ENCODE results near the gene SBF2.

The SBF2 gene

GRCh38 chr11:10116588-10116987 lies 177.4 kb downstream of the SBF2 start:
- H3K4me3 ChIP-seq (ENCODE audit: low read depth, low read length): no peak overlapping the region
- no peak for DNase-seq (ENCODE audit: low read depth)
- TF ChIP-seq CTCF (IDR thresholded peaks at IDR 0.05; ENCODE audit: low read depth, low read length) (no peak), POLR2A (IDR thresholded peaks at IDR 0.05; ENCODE audit: extremely low read depth, insufficient read length) (no peak), MAX (IDR thresholded peaks at IDR 0.05; ENCODE audit: low read depth, low read length) (no peak), MYC (IDR thresholded peaks at IDR 0.05; ENCODE audit: low read depth, low read length) (no peak)

- TF ChIP-seq MAX (IDR thresholded peaks at IDR 0.05; ENCODE audit: low read depth, low read length) (no peak), POLR2A (IDR thresholded peaks at IDR 0.05; ENCODE audit: extremely low read depth, insufficient read length) (no peak), MYC (IDR thresholded peaks at IDR 0.05; ENCODE audit: low read depth, low read length) (no peak)
Observed at GRCh38 chr11:10114593-10115404, 179.2 kb downstream of the SBF2 start.

GRCh38 chr11:10113852-10114251 lies 180.2 kb downstream of the SBF2 start:
- H3K4me3 ChIP-seq (ENCODE audit: low read depth, low read length): no peak overlapping the region
- TF ChIP-seq POLR2A (IDR thresholded peaks at IDR 0.05; ENCODE audit: extremely low read depth, insufficient read length) (no peak), MYC (IDR thresholded peaks at IDR 0.05; ENCODE audit: low read depth, low read length) (no peak), CTCF (IDR thresholded peaks at IDR 0.05; ENCODE audit: low read depth, low read length) (no peak), MAX (IDR thresholded peaks at IDR 0.05; ENCODE audit: low read depth, low read length) (no peak)
- DNase-seq (ENCODE audit: low read depth): no peak

More at GRCh38 chr11:10114593-10115404, 179.2 kb downstream of the SBF2 start:
- no peak for DNase-seq (ENCODE audit: low read depth)
- no peak overlapping the region for H3K4me3 ChIP-seq (ENCODE audit: low read depth, low read length)

- no peak for DNase-seq (ENCODE audit: low read depth)
- no peak overlapping the region for H3K4me3 ChIP-seq (ENCODE audit: low read depth, low read length)
- TF ChIP-seq MYC (IDR thresholded peaks at IDR 0.05; ENCODE audit: low read depth, low read length): no peak
- no peak for TF ChIP-seq CTCF (IDR thresholded peaks at IDR 0.05; ENCODE audit: low read depth, low read length)
- TF ChIP-seq POLR2A (IDR thresholded peaks at IDR 0.05; ENCODE audit: extremely low read depth, insufficient read length): no peak
- no peak for TF ChIP-seq MAX (IDR thresholded peaks at IDR 0.05; ENCODE audit: low read depth, low read length)
Observed at GRCh38 chr11:10109806-10110205, 184.2 kb downstream of the SBF2 start.

- no peak for DNase-seq (ENCODE audit: low read depth)
- TF ChIP-seq MYC (IDR thresholded peaks at IDR 0.05; ENCODE audit: low read depth, low read length) (no peak), MAX (IDR thresholded peaks at IDR 0.05; ENCODE audit: low read depth, low read length) (no peak), CTCF (IDR thresholded peaks at IDR 0.05; ENCODE audit: low read depth, low read length) (no peak), POLR2A (IDR thresholded peaks at IDR 0.05; ENCODE audit: extremely low read depth, insufficient read length) (no peak)
- H3K4me3 ChIP-seq (ENCODE audit: low read depth, low read length): no peak overlapping the region
Observed at GRCh38 chr11:10108915-10109680, 184.9 kb downstream of the SBF2 start.

GRCh38 chr11:10107497-10107896 lies 186.5 kb downstream of the SBF2 start:
- TF ChIP-seq CTCF (IDR thresholded peaks at IDR 0.05; ENCODE audit: low read depth, low read length) (no peak), POLR2A (IDR thresholded peaks at IDR 0.05; ENCODE audit: extremely low read depth, insufficient read length) (no peak), MYC (IDR thresholded peaks at IDR 0.05; ENCODE audit: low read depth, low read length) (no peak), MAX (IDR thresholded peaks at IDR 0.05; ENCODE audit: low read depth, low read length) (no peak)
- DNase-seq (ENCODE audit: low read depth): no peak
- no peak overlapping the region for H3K4me3 ChIP-seq (ENCODE audit: low read depth, low read length)
